HepG2 (cell line): ENCODE results near the gene ABCF1. TPM values are rescaled to one million over a fixed set of nuclear protein-coding genes. Genes with fewer than 3 reads are reported as not detected.
A peak's percentile ranks its signal among the peaks of the same experiment; 100 is the strongest.

Experiments
- ATRX ChIP-seq: sonication (generic); formaldehyde crosslinking; IDR thresholded peaks from 2 replicates; pipeline ENCODE4 v1.4.0; 2020; ENCODE audit warnings: missing genetic modification reagents, borderline replicate concordance
- DPF2 ChIP-seq: sonication (generic); formaldehyde crosslinking; IDR thresholded peaks from 2 replicates; pipeline ENCODE4 v1.4.0; 2020; ENCODE audit warnings: mild to moderate bottlenecking, low read depth, missing genetic modification reagents, borderline replicate concordance
- EEA1 ChIP-seq: sonication (generic); formaldehyde crosslinking; IDR thresholded peaks from 2 replicates; pipeline ENCODE4 v1.5.1; 2020; ENCODE audit warnings: mild to moderate bottlenecking, missing genetic modification reagents, borderline replicate concordance
- HMG20B ChIP-seq: conservative IDR thresholded peaks from 2 replicates; pipeline ENCODE4 v1.6.1; 2016; ENCODE audit warnings: missing genetic modification reagents, missing compliant biosample characterization
- KLF12 ChIP-seq: sonication (generic); formaldehyde crosslinking; IDR thresholded peaks from 2 replicates; pipeline ENCODE4 v1.4.0; 2020; ENCODE audit warnings: missing genetic modification reagents, borderline replicate concordance
- KLF9 ChIP-seq: IDR thresholded peaks from 2 replicates; pipeline ENCODE4 v1.6.1; 2016; ENCODE audit warnings: low read depth
- MED8 ChIP-seq: sonication (generic); formaldehyde crosslinking; IDR thresholded peaks from 2 replicates; pipeline ENCODE4 v1.8.1; 2023; ENCODE audit warnings: mild to moderate bottlenecking, missing genetic modification reagents; ENCODE audit not compliant: insufficient replicate concordance
- NR3C1 ChIP-seq: sonication (generic); formaldehyde crosslinking; IDR thresholded peaks from 2 replicates; pipeline ENCODE4 v1.4.0; 2020; ENCODE audit warnings: missing genetic modification reagents
- PRMT3 ChIP-seq: sonication (generic); formaldehyde crosslinking; IDR thresholded peaks from 2 replicates; pipeline ENCODE4 v1.8.1; 2022; ENCODE audit warnings: low read depth, mild to moderate bottlenecking, moderate library complexity, missing genetic modification reagents, borderline replicate concordance
- SIX1 ChIP-seq: sonication (generic); formaldehyde crosslinking; IDR thresholded peaks from 2 replicates; pipeline ENCODE4 v1.4.0; 2020; ENCODE audit warnings: missing genetic modification reagents, borderline replicate concordance
- ZNF451 ChIP-seq: sonication (generic); formaldehyde crosslinking; IDR thresholded peaks from 2 replicates; pipeline ENCODE4 v1.5.0; 2020; ENCODE audit warnings: mild to moderate bottlenecking, missing genetic modification reagents
- ZNF569 ChIP-seq: sonication (generic); formaldehyde crosslinking; IDR thresholded peaks from 2 replicates; pipeline ENCODE4 v1.5.0; 2020; ENCODE audit warnings: mild to moderate bottlenecking, missing genetic modification reagents, moderate library complexity, borderline replicate concordance
- ZNF724P ChIP-seq: sonication (generic); formaldehyde crosslinking; IDR thresholded peaks from 2 replicates; pipeline ENCODE4 v1.8.0; 2022; ENCODE audit warnings: missing genetic modification reagents, borderline replicate concordance
- ZZZ3 ChIP-seq: sonication (generic); formaldehyde crosslinking; IDR thresholded peaks from 2 replicates; pipeline ENCODE4 v1.4.0; 2020; ENCODE audit warnings: missing genetic modification reagents, mild to moderate bottlenecking, borderline replicate concordance
- polyA plus RNA-seq, 8 experiments: library from polyadenylated mRNA; depleted of rRNA in 3 of 8; stranded (reverse) in 7 of 8; unstranded in 1 of 8; fragments of >200 nt; fragmentation: Illumina TruSeq in 4 of 8; extraction: Trizol in 4 of 8; gene quantifications; 2 replicates each; pipeline versions ENCODE4 v1.2.1 to v1.2.3, GENCODE V29; 2011 to 2016; ENCODE audit warnings: low read depth in 4 of 8, missing spikeins in 1 of 8, mixed read lengths in 1 of 8; ENCODE audit not compliant: insufficient read depth in 1 of 8
- total RNA-seq, 5 experiments: library from RNA; depleted of rRNA; stranded (reverse); fragments of >200 nt; fragmentation: Illumina TruSeq; extraction: Trizol; gene quantifications; 2 replicates each; pipeline ENCODE4 v1.2.3, GENCODE V29; 2016; ENCODE audit warnings: low read depth in 1 of 5
- TF ChIP-seq, protein P1 (sequence below): sonication (generic); formaldehyde crosslinking; IDR thresholded peaks from 2 replicates; pipeline ENCODE4 v1.4.0; 2020; ENCODE audit warnings: missing genetic modification reagents
- TF ChIP-seq, protein P2 (sequence below): sonication (generic); formaldehyde crosslinking; conservative IDR thresholded peaks from 2 replicates; pipeline ENCODE4 v1.8.0; 2022; ENCODE audit warnings: missing genetic modification reagents
- TF ChIP-seq, protein P3 (sequence below): sonication (generic); formaldehyde crosslinking; IDR thresholded peaks from 2 replicates; pipeline ENCODE4; 2020; ENCODE audit warnings: missing genetic modification reagents, mild to moderate bottlenecking, borderline replicate concordance
- TF ChIP-seq, protein P4 (sequence below): IDR thresholded peaks from 2 replicates; pipeline ENCODE4 v1.6.1; 2016; ENCODE audit warnings: control low read depth

The ABCF1 gene
- total and polyA plus RNA-seq, 2 of the 13 experiments (the other 11 are each of a cell fraction or from before 2014, with no cell fraction given): 25.4 to 98.9 TPM

DNA sequence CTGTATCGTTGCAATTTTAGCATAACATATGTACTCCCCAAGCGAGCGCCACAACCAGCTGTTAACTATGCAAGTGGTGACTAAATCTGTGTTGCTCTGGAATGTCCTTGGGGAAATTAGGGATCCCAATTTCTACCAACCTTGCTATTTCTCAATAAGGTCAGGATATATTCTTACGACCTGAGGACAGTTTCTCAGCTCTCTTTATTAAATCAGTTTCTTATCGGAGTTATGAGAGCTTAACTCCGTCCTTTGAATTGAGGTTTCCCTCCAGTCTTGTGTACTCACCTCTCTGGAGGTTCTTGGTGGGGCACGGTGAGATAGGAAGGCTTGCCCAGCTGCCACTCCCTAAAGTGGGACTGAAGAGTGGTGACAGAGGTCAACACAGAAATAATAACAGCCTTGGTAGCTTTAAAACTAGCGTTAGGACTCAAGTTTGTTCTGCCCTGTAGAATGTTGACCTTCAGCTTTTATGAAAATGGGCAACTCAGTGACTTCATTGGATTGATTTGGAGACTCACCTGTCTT, 47.1 kb downstream of the ABCF1 start (continued):
- TF ChIP-seq, protein P1, sequence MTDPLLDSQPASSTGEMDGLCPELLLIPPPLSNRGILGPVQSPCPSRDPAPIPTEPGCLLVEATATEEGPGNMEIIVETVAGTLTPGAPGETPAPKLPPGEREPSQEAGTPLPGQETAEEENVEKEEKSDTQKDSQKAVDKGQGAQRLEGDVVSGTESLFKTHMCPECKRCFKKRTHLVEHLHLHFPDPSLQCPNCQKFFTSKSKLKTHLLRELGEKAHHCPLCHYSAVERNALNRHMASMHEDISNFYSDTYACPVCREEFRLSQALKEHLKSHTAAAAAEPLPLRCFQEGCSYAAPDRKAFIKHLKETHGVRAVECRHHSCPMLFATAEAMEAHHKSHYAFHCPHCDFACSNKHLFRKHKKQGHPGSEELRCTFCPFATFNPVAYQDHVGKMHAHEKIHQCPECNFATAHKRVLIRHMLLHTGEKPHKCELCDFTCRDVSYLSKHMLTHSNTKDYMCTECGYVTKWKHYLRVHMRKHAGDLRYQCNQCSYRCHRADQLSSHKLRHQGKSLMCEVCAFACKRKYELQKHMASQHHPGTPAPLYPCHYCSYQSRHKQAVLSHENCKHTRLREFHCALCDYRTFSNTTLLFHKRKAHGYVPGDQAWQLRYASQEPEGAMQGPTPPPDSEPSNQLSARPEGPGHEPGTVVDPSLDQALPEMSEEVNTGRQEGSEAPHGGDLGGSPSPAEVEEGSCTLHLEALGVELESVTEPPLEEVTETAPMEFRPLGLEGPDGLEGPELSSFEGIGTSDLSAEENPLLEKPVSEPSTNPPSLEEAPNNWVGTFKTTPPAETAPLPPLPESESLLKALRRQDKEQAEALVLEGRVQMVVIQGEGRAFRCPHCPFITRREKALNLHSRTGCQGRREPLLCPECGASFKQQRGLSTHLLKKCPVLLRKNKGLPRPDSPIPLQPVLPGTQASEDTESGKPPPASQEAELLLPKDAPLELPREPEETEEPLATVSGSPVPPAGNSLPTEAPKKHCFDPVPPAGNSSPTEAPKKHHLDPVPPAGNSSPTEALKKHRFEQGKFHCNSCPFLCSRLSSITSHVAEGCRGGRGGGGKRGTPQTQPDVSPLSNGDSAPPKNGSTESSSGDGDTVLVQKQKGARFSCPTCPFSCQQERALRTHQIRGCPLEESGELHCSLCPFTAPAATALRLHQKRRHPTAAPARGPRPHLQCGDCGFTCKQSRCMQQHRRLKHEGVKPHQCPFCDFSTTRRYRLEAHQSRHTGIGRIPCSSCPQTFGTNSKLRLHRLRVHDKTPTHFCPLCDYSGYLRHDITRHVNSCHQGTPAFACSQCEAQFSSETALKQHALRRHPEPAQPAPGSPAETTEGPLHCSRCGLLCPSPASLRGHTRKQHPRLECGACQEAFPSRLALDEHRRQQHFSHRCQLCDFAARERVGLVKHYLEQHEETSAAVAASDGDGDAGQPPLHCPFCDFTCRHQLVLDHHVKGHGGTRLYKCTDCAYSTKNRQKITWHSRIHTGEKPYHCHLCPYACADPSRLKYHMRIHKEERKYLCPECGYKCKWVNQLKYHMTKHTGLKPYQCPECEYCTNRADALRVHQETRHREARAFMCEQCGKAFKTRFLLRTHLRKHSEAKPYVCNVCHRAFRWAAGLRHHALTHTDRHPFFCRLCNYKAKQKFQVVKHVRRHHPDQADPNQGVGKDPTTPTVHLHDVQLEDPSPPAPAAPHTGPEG (CRISPR knock-in tag): no peak
- TF ChIP-seq, protein P2, sequence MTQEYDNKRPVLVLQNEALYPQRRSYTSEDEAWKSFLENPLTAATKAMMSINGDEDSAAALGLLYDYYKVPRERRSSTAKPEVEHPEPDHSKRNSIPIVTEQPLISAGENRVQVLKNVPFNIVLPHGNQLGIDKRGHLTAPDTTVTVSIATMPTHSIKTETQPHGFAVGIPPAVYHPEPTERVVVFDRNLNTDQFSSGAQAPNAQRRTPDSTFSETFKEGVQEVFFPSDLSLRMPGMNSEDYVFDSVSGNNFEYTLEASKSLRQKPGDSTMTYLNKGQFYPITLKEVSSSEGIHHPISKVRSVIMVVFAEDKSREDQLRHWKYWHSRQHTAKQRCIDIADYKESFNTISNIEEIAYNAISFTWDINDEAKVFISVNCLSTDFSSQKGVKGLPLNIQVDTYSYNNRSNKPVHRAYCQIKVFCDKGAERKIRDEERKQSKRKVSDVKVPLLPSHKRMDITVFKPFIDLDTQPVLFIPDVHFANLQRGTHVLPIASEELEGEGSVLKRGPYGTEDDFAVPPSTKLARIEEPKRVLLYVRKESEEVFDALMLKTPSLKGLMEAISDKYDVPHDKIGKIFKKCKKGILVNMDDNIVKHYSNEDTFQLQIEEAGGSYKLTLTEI (CRISPR knock-in tag): no peak
- TF ChIP-seq EEA1 (CRISPR knock-in tag) (no peak), ZZZ3 (CRISPR knock-in tag) (no peak), ZNF724P (no peak), ZNF451 (no peak), KLF9 (peak; percentile 8; the same call in 1 of the 2 replicates), DPF2 (CRISPR knock-in tag) (no peak), ATRX (CRISPR knock-in tag) (no peak), PRMT3 (CRISPR knock-in tag) (no peak), ZNF569 (no peak), SIX1 (no peak), MED8 (CRISPR knock-in tag) (no peak), NR3C1 (CRISPR knock-in tag) (no peak), HMG20B (CRISPR knock-in tag) (no peak), KLF12 (no peak)
- TF ChIP-seq, protein P3, sequence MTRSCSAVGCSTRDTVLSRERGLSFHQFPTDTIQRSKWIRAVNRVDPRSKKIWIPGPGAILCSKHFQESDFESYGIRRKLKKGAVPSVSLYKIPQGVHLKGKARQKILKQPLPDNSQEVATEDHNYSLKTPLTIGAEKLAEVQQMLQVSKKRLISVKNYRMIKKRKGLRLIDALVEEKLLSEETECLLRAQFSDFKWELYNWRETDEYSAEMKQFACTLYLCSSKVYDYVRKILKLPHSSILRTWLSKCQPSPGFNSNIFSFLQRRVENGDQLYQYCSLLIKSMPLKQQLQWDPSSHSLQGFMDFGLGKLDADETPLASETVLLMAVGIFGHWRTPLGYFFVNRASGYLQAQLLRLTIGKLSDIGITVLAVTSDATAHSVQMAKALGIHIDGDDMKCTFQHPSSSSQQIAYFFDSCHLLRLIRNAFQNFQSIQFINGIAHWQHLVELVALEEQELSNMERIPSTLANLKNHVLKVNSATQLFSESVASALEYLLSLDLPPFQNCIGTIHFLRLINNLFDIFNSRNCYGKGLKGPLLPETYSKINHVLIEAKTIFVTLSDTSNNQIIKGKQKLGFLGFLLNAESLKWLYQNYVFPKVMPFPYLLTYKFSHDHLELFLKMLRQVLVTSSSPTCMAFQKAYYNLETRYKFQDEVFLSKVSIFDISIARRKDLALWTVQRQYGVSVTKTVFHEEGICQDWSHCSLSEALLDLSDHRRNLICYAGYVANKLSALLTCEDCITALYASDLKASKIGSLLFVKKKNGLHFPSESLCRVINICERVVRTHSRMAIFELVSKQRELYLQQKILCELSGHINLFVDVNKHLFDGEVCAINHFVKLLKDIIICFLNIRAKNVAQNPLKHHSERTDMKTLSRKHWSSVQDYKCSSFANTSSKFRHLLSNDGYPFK (CRISPR knock-in tag): no peak
- TF ChIP-seq, protein P4, sequence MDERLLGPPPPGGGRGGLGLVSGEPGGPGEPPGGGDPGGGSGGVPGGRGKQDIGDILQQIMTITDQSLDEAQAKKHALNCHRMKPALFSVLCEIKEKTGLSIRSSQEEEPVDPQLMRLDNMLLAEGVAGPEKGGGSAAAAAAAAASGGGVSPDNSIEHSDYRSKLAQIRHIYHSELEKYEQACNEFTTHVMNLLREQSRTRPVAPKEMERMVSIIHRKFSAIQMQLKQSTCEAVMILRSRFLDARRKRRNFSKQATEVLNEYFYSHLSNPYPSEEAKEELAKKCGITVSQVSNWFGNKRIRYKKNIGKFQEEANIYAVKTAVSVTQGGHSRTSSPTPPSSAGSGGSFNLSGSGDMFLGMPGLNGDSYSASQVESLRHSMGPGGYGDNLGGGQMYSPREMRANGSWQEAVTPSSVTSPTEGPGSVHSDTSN (CRISPR knock-in tag): no peak
